Measurements from ENCODE around the gene LUM. TPM values are rescaled to one million over a fixed set of nuclear protein-coding genes. Genes with fewer than 3 reads are reported as not detected.

LUM gene
- total RNA-seq, 1 donor from 2014 or later: 481 TPM

GRCh38 chr12:91143206-91143605 is 31.9 kb upstream of the LUM start:
- peaks cover 67% of the 10 kb centered on the region for H3K4me1 Mint-ChIP-seq (ENCODE audit: low read depth)
- H3K9me3 Mint-ChIP-seq (ENCODE audit: low read depth): peaks cover 3% of the 10 kb centered on the region
- peak overlapping the region; percentile 30 for H3K27ac Mint-ChIP-seq (ENCODE audit: unreplicated experiment)

GRCh38 chr12:91142221-91142631 is 30.9 kb upstream of the LUM start:
- TF ChIP-seq CTCF (IDR thresholded peaks at IDR 0.05): no peak
- Mint-ChIP-seq H3K27ac (ENCODE audit: unreplicated experiment) (peak overlapping the region; percentile 64), H3K4me3 (ENCODE audit: unreplicated experiment) (no peak overlapping the region), H3K27me3 (ENCODE audit: low read depth) (no peaks in the 10 kb centered on the region), H3K36me3 (ENCODE audit: low read depth) (peaks cover 18% of the 10 kb centered on the region), H3K4me1 (ENCODE audit: low read depth) (peaks cover 75% of the 10 kb centered on the region), H3K9me3 (ENCODE audit: low read depth) (peaks cover 3% of the 10 kb centered on the region)
- no peak for DNase-seq (ENCODE audit: low spot score)

More at GRCh38 chr12:91143206-91143605, 31.9 kb upstream of the LUM start:
- no peak for TF ChIP-seq CTCF (IDR thresholded peaks at IDR 0.05)
- Mint-ChIP-seq H3K36me3 (ENCODE audit: low read depth) (peaks cover 22% of the 10 kb centered on the region), H3K27me3 (ENCODE audit: low read depth) (no peaks in the 10 kb centered on the region), H3K4me3 (ENCODE audit: unreplicated experiment) (no peak overlapping the region)
- DNase-seq (ENCODE audit: low spot score): no peak

GRCh38 chr12:91140026-91140931 is 29.0 kb upstream of the LUM start:
- H3K4me1 Mint-ChIP-seq (ENCODE audit: low read depth): peaks cover 76% of the 10 kb centered on the region
- H3K36me3 Mint-ChIP-seq (ENCODE audit: low read depth): peaks cover 10% of the 10 kb centered on the region
- H3K9me3 Mint-ChIP-seq (ENCODE audit: low read depth): peaks cover 5% of the 10 kb centered on the region
- peak overlapping the region; percentile 88 for H3K27ac Mint-ChIP-seq (ENCODE audit: unreplicated experiment)
- H3K27me3 Mint-ChIP-seq (ENCODE audit: low read depth): no peaks in the 10 kb centered on the region
- no peak for DNase-seq (ENCODE audit: low spot score)
- TF ChIP-seq CTCF (IDR thresholded peaks at IDR 0.05): no peak
- H3K4me3 Mint-ChIP-seq (ENCODE audit: unreplicated experiment): no peak overlapping the region

GRCh38 chr12:91139286-91139685 is 28.0 kb upstream of the LUM start:
- Mint-ChIP-seq H3K4me1 (ENCODE audit: low read depth) (peaks cover 73% of the 10 kb centered on the region), H3K9me3 (ENCODE audit: low read depth) (peaks cover 7% of the 10 kb centered on the region), H3K4me3 (ENCODE audit: unreplicated experiment) (peak overlapping the region; percentile 26), H3K36me3 (ENCODE audit: low read depth) (peaks cover 6% of the 10 kb centered on the region), H3K27ac (ENCODE audit: unreplicated experiment) (peak overlapping the region; percentile 88), H3K27me3 (ENCODE audit: low read depth) (no peaks in the 10 kb centered on the region)
- DNase-seq (ENCODE audit: low spot score): no peak
- no peak for TF ChIP-seq CTCF (IDR thresholded peaks at IDR 0.05)

- H3K27me3 Mint-ChIP-seq (ENCODE audit: low read depth): no peaks in the 10 kb centered on the region
- H3K4me1 Mint-ChIP-seq (ENCODE audit: low read depth): peaks cover 73% of the 10 kb centered on the region
- no peak for TF ChIP-seq CTCF (IDR thresholded peaks at IDR 0.05)
- H3K27ac Mint-ChIP-seq (ENCODE audit: unreplicated experiment): peak overlapping the region; percentile 88
- DNase-seq (ENCODE audit: low spot score): no peak
- H3K9me3 Mint-ChIP-seq (ENCODE audit: low read depth): peaks cover 7% of the 10 kb centered on the region
- H3K4me3 Mint-ChIP-seq (ENCODE audit: unreplicated experiment): no peak overlapping the region
- H3K36me3 Mint-ChIP-seq (ENCODE audit: low read depth): peaks cover 2% of the 10 kb centered on the region
Measured at GRCh38 chr12:91138337-91138920, 27.1 kb upstream of the LUM start.
